NCI-H510A treated with DMSO at 0.1 percent for 48 hours (cell line): ENCODE results near the gene MILR1.
"Not testable (repeated sequence)": the region's sequence is repeated elsewhere in the genome, so short reads cannot be mapped to it uniquely, and the experiment has no call there.

Experiments used
- DNase-seq: peaks from one replicate; lab custom pipeline; 2025; lab: John Stamatoyannopoulos, UW

Gene MILR1

GRCh38 chr17:64428406-64428805, 20.5 kb upstream of the MILR1 start:
- DNase-seq: no peak

- not testable (repeated sequence) for DNase-seq
These were observed 18.9 kb upstream of the MILR1 start for GRCh38 chr17:64430036-64430435.

GRCh38 chr17:64431534-64431933, 17.4 kb upstream of the MILR1 start:
- no peak for DNase-seq

DNA sequence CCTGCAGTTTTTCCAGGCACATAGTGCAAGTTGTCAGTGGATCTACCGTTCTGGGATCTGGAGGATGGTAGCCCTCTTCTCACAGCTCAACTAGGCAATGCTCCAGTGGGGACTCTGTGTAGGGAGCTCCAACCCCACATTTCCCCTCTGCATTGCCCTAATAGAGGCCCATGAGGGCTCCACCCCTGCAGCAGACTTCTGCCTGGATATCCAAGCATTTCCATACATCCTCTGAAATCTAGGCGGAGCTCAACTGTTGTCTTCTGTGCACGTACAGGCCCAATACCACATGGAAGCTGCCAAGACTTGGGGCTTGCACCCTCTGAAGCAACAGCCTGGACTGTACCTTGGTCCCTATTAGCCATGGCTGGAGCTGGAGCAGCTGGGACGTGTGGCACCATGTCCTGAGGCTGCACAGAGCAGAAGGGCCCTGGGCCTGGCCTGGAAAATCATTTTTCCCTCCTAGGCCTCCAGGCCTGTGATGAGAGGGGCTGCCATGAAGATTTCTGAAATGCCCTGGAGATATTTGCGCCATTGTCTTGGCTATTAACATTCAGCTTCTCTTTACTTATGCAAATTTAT, 10.9 kb upstream of the MILR1 start:
- DNase-seq: no peak

DNA sequence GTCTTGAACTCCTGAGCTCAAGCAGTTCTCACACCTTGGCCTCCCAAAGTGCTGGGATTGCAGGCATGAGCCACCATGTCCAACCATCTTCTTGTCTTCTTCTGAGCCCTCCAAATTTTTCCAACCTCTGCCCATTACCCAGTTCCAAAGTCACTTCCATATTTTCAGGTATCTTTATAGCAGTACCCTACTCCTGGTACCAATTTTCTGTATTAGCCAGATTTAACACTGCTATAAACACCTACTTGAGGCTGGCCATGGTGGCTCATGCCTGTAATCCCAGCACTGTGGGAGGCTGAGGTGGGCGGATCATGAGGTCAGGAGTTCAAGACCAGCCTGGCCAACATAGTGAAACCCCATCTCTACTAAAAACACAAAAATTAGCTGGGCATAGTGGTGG, 9.4 kb upstream of the MILR1 start:
- not testable (repeated sequence) for DNase-seq

- no peak for DNase-seq
These were observed 9.0 kb upstream of the MILR1 start for GRCh38 chr17:64439956-64440355.

GRCh38 chr17:64441772-64442540, 7.0 kb upstream of the MILR1 start:
- DNase-seq: no peak

DNA sequence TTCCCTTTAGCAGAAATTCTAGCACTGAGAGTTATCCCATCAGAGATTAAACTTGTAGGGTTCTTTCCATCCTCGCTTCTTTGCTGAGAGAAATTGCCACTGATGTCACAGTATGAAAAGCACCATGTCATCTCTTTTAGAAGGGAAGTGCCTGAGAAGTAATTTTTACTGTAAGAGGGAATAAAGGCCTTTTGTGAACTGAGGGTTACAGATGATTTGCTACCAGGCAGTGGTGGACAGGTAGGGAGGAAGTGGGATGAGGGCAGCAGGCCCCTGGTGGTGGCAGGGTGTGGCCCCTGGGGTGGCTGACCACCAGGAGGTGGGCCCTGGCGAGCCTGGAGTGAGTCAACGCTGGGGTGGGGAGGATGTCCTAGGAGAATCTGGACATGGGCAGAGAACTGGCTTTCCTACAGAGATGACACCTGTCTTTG, 6.4 kb upstream of the MILR1 start:
- DNase-seq: no peak

- DNase-seq: no peak
These were observed 5.7 kb upstream of the MILR1 start for GRCh38 chr17:64443086-64443760.

- no peak for DNase-seq
These were observed 1.4 kb upstream of the MILR1 start for GRCh38 chr17:64447526-64447925.

GRCh38 chr17:64449545-64449944, 630 bp downstream of the MILR1 start:
- no peak for DNase-seq

- no peak for DNase-seq
These were observed 7.3 kb downstream of the MILR1 start for GRCh38 chr17:64455993-64456885.

DNA sequence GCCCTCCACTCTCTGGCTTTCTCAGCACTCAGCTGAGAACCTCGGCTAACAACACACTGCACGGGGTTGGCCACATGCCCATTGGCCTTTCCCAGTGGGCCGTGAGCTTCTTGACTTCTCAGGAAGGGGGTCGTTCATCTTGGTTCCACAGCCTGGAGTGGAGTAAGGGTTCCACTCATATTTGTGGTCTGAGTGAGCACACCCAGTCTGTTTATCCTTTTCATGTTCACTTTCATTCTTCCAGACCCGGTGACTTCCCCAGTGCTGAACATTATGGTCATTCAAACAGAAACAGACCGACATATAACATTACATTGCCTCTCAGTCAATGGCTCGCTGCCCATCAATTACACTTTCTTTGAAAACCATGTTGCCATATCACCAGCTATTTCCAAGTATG, 8.2 kb downstream of the MILR1 start:
- DNase-seq: no peak

DNA sequence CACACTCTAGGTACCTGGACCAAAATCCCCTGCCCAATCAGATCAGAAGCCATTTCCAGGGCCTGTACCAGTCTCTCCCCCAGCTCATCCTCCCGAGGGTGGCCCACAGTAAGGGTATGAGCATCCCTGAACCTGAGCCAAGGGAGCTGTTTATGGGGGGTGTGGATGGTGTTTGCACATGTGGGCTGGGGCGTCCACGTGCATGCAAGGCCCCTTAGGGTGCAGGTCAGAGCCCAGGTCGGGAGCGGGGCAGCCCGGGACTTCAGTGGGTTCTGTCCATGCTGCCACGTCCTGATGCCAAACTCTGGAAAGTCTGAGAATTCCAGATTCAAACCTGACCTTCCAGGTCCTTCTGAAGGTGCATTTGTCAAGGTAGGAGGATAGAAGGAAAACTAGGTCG, 9.8 kb downstream of the MILR1 start:
- no peak for DNase-seq

DNA sequence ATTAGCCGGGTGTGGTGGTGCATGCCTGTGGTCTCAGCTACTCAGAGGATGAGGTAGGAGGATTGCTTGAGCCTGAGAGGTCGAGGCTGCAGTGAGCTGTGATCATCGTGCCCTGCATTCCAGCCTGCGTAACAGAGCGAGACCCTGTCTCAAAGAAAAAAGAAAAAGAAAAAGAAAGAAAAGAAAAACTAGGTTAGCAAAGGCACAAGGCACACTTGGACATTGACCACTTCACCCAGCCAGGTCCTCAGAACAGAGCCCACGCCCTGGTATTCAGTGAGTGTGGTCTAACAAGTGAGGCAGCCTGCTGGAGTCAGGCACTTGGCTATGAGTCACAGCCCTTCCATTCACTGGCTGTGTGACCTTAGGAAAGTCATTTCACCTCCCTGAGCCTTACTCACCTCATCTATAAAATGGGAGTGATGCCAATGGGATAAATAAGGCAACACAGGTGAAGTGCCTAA, 10.4 kb downstream of the MILR1 start:
- DNase-seq: no peak

DNA sequence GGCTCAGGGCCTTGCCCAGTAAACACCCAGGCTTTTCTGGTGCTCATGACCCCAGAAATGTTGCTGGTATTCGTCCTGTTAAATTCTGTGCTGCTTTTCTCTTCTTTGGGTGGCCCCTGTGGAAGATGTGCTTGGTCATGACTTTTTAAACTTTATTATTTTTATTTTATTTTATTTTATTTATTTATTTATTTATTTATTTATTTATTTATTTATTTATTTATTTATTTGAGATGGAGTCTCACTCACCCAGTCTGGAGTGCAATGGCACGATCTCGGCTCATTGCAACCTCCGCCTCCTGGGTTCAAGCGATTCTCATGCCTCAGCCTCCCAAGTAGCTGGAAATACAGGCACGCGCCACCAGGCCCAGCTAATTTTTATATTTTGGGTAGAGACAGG, 10.9 kb downstream of the MILR1 start:
- not testable (repeated sequence) for DNase-seq

GRCh38 chr17:64460955-64461354, 12.0 kb downstream of the MILR1 start:
- no peak for DNase-seq

DNA sequence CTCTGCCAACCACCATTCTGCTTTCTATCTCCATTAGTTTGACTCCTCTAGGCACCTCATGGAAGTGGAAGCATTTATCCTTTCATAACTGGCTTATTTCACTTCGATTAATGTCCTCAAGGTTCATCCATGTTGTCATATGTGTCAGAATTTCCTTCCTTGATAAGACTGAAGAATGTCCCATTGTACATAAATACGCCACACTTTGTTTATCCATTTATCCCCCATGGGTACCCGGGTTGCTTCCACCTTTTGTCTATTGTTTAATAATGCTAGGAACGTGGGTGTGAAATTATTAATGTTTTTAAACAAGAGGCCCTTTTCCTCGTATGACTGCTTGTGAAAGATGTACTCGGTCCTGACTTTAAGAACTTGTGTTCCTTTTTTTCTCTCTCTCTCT, 12.9 kb downstream of the MILR1 start:
- DNase-seq: no peak

- DNase-seq: no peak
These were observed 17.3 kb downstream of the MILR1 start for GRCh38 chr17:64466019-64466735.

DNA sequence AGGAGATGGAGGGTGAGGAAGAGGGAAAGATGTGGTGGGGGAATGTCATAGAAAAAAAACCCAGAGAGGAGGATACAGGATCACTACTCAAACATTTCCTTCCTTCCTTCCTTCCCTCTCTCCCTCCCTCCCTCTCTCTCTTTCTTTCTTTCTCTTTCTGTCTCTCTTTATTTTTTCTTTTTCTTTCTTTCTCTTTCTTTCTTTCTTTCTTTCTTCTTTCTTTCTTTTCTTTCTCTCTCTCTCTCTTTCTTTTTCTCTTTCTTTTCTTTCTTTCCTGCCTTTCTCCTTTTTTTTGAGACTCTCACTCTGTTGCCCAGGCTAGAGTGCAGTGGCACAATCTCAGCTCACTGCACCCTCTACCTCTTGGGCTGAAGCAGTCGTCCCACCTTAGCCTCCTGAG, 17.9 kb downstream of the MILR1 start:
- DNase-seq: not testable (repeated sequence)

DNA sequence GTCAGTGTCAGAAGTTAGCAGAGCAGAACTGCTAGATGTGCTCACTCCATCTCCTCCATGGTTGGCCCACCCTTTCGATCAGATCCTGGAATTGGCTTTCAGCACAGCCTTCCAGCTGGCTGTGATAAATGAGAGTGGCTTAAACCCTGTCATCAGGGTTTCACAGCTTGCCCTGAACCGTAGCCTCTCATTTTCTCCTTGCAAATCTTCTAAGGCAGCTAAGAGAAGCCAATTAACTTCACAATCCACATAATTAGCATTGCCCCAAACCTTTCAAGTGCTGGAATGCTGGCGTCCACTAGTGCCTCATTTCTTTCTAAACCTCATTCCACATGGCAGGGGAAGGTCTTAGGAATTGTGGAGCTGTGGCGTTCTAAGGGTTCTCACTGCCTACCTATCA, 21.7 kb downstream of the MILR1 start:
- DNase-seq: no peak
